Mesendoderm (in vitro differentiated cells): ENCODE data around the gene HHIP.

Experiments used
- DNase-seq: peaks from one replicate; pipeline ENCODE4 v3.0.0; 2013
- H2AK5ac ChIP-seq: 2 replicates; pipeline ENCODE4 v1.6.1; 2013; ENCODE audit warnings: low read length, inconsistent platforms
- H2BK120ac ChIP-seq: 2 replicates; pipeline ENCODE4 v1.6.1; 2013; ENCODE audit warnings: low read depth, mild to moderate bottlenecking, low read length, moderate library complexity, mixed read lengths
- H2BK15ac ChIP-seq: replicated peaks from 2 replicates; pipeline ENCODE4 v1.6.1; 2013; ENCODE audit warnings: low read depth, mild to moderate bottlenecking, moderate library complexity
- H2BK5ac ChIP-seq: 2 replicates; pipeline ENCODE4 v1.6.1; 2013; ENCODE audit warnings: low read length, inconsistent platforms
- H3K18ac ChIP-seq: 2 replicates; pipeline ENCODE4 v1.6.1; 2013; ENCODE audit warnings: mild to moderate bottlenecking, low read length, mixed read lengths
- H3K23ac ChIP-seq: one replicate; pipeline ENCODE4 v1.6.1; 2013; ENCODE audit warnings: low read length
- H3K27ac ChIP-seq: 2 replicates; pipeline ENCODE4 v1.5.1; 2013; ENCODE audit warnings: low read depth, mild to moderate bottlenecking, inconsistent platforms, low read length, moderate library complexity
- H3K27me3 ChIP-seq: 2 replicates; pipeline ENCODE4 v1.6.1; 2013; ENCODE audit warnings: low read length, control low read depth, mild to moderate bottlenecking, inconsistent platforms; ENCODE audit not compliant: insufficient read depth, poor library complexity
- H3K36me3 ChIP-seq: 2 replicates; pipeline ENCODE4 v1.6.1; 2013; ENCODE audit warnings: low read length, inconsistent platforms; ENCODE audit not compliant: control insufficient read depth, insufficient read depth
- H3K4ac ChIP-seq: one replicate; pipeline ENCODE4 v1.6.1; 2013; ENCODE audit warnings: low read depth, mild to moderate bottlenecking, low read length, moderate library complexity
- H3K4me1 ChIP-seq: 2 replicates; pipeline ENCODE4 v1.6.1; 2013; ENCODE audit warnings: low read depth, low read length, inconsistent platforms; ENCODE audit not compliant: control insufficient read depth
- H3K4me2 ChIP-seq: 2 replicates; pipeline ENCODE4 v1.6.1; 2013; ENCODE audit warnings: low read length
- H3K4me3 ChIP-seq: 2 replicates; pipeline ENCODE4 v1.5.1; 2013; ENCODE audit warnings: mild to moderate bottlenecking, low read length
- H3K56ac ChIP-seq: one replicate; pipeline ENCODE4 v1.6.1; 2013; ENCODE audit warnings: low read length
- H3K79me1 ChIP-seq: 2 replicates; pipeline ENCODE4 v1.6.1; 2013; ENCODE audit warnings: low read length, inconsistent platforms
- H3K79me2 ChIP-seq: 2 replicates; pipeline ENCODE4 v1.6.1; 2013; ENCODE audit warnings: mild to moderate bottlenecking, low read length; ENCODE audit not compliant: control insufficient read depth, insufficient read depth
- H3K9ac ChIP-seq: 2 replicates; pipeline ENCODE4 v1.6.1; 2013; ENCODE audit warnings: low read length, inconsistent platforms
- H4K5ac ChIP-seq: one replicate; pipeline ENCODE4 v1.6.1; 2013; ENCODE audit warnings: low read length
- H4K8ac ChIP-seq: one replicate; pipeline ENCODE4 v1.6.1; 2013; ENCODE audit warnings: low read depth, mild to moderate bottlenecking, control low read depth, low read length, moderate library complexity
- WGBS: extraction: QIAGEN DNeasy Blood & Tissue Kit; methylation state at CpG from one replicate; pipeline ENCODE4 v1.1.7; 2013; ENCODE audit warnings: low lambda C conversion rate, missing lambda C conversion rate; ENCODE audit not compliant: insufficient coverage; ENCODE audit errors: extremely low coverage; 5-methylcytosine and 5-hydroxymethylcytosine counted together

Gene HHIP

DNA sequence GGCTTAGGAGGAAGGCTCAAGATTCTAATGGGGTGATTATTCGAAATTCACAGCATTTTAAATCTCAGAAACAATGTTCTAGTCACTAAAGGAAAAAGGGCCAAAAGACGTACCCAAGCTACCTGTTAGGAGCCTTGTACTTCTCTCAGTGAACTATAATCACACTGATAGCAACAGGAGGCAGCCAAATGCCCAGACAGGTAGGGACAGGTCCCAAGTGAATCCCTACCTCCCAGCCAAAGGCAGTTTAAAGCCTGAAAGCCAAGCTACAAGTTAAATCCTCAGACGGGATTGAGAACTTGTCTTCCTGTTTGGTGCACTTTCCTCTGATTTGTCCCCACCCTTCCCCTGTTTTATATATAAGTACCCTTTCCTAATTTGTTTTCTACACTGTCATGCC lies 24.3 kb upstream of the HHIP start:
- no peaks in the 10 kb centered on the region for H3K79me2 ChIP-seq
- H3K27me3 ChIP-seq = no peaks in the 10 kb centered on the region
- H3K27ac ChIP-seq = no peak overlapping the region
- no peak for DNase-seq
- H3K4me1 ChIP-seq = no peaks in the 10 kb centered on the region
- no CpG with 5 or more reads among the region's 3 CpGs for WGBS
- H3K79me1 ChIP-seq = no peaks in the 10 kb centered on the region
- no peak overlapping the region for H3K18ac ChIP-seq
- no peak overlapping the region for H2AK5ac ChIP-seq
- no peak overlapping the region for H2BK120ac ChIP-seq
- H3K4me3 ChIP-seq = no peak overlapping the region
- no peak overlapping the region for H3K4me2 ChIP-seq
- no peak overlapping the region for H4K5ac ChIP-seq
- no peak overlapping the region for H4K8ac ChIP-seq
- no peak overlapping the region for H3K9ac ChIP-seq
- no peak overlapping the region for H3K23ac ChIP-seq
- no peak overlapping the region for H3K4ac ChIP-seq
- H3K36me3 ChIP-seq = no peaks in the 10 kb centered on the region
- H2BK5ac ChIP-seq = no peak overlapping the region
- no peak overlapping the region for H3K56ac ChIP-seq
- H2BK15ac ChIP-seq = no peak overlapping the region

- no peak overlapping the region for H3K4ac ChIP-seq
- H3K23ac ChIP-seq = no peak overlapping the region
- no peak overlapping the region for H2BK5ac ChIP-seq
- H3K4me1 ChIP-seq = no peaks in the 10 kb centered on the region
- H3K9ac ChIP-seq = no peak overlapping the region
- no peak overlapping the region for H3K18ac ChIP-seq
- H4K5ac ChIP-seq = no peak overlapping the region
- no peaks in the 10 kb centered on the region for H3K79me1 ChIP-seq
- H2BK120ac ChIP-seq = no peak overlapping the region
- DNase-seq = peak; percentile 4
- no peak overlapping the region for H2BK15ac ChIP-seq
- H3K4me2 ChIP-seq = no peak overlapping the region
- H3K27ac ChIP-seq = no peak overlapping the region
- no CpG with 5 or more reads among the region's 2 CpGs for WGBS
- H3K56ac ChIP-seq = no peak overlapping the region
- no peaks in the 10 kb centered on the region for H3K79me2 ChIP-seq
- no peak overlapping the region for H3K4me3 ChIP-seq
- no peak overlapping the region for H4K8ac ChIP-seq
- H2AK5ac ChIP-seq = no peak overlapping the region
- H3K27me3 ChIP-seq = no peaks in the 10 kb centered on the region
- H3K36me3 ChIP-seq = no peaks in the 10 kb centered on the region
These were observed 18.3 kb upstream of the HHIP start for GRCh38 chr4:144627663-144628076.

- H3K18ac ChIP-seq = no peak overlapping the region
- WGBS = no CpG with 5 or more reads among the region's 6 CpGs
- H3K4ac ChIP-seq = no peak overlapping the region
- H3K27ac ChIP-seq = no peak overlapping the region
- H3K4me3 ChIP-seq = no peak overlapping the region
- H3K56ac ChIP-seq = no peak overlapping the region
- no peak for DNase-seq
- H4K8ac ChIP-seq = no peak overlapping the region
- H2BK120ac ChIP-seq = no peak overlapping the region
- no peaks in the 10 kb centered on the region for H3K27me3 ChIP-seq
- H2BK5ac ChIP-seq = no peak overlapping the region
- H2AK5ac ChIP-seq = no peak overlapping the region
- no peak overlapping the region for H3K9ac ChIP-seq
- no peak overlapping the region for H3K4me2 ChIP-seq
- no peaks in the 10 kb centered on the region for H3K79me2 ChIP-seq
- H3K4me1 ChIP-seq = no peaks in the 10 kb centered on the region
- no peaks in the 10 kb centered on the region for H3K79me1 ChIP-seq
- H3K23ac ChIP-seq = no peak overlapping the region
- no peak overlapping the region for H2BK15ac ChIP-seq
- H4K5ac ChIP-seq = no peak overlapping the region
- no peaks in the 10 kb centered on the region for H3K36me3 ChIP-seq
These were observed 12.7 kb upstream of the HHIP start for GRCh38 chr4:144633215-144633614.

DNA sequence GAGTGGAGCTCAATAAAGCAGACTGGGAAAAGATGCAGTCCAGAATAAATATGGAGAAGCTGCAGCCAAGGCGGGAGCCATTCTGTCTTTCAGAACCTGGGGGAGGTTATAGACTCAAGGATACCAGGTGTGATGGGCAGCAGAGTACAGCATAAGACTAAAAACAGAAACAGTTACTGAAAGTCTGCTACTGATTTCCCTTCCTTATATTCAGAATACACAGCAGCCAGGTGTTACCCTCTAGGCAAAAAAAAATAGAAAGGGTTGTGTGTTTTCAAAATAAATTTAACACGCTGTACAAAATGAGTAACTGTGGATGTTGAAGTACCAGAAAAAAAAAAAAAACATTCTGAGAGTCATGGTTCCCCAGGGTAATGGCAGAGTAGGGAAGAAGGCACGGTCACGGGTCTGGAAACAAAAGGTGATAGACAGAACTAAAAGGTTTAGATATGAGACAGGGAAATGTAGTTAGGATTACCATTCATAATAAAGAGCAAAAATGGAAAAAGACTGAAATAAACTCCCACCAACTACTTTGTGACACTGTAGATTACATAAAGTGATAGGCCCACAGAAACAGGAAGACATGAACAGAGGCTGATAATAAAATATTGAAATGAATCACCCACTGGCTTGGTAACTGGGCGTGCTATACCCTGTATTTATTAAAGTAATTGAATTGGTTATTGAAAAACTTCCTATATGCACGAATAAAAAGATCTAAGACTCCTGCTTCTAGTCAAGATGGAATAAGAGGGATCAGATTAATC lies 10.8 kb upstream of the HHIP start:
- Histone ChIP-seq H4K5ac (no peak overlapping the region), H3K23ac (no peak overlapping the region), H2BK5ac (no peak overlapping the region), H2BK120ac (no peak overlapping the region), H3K18ac (no peak overlapping the region), H3K79me1 (no peaks in the 10 kb centered on the region), H3K4ac (no peak overlapping the region), H2AK5ac (no peak overlapping the region), H3K4me1 (no peaks in the 10 kb centered on the region), H4K8ac (no peak overlapping the region), H3K27me3 (no peaks in the 10 kb centered on the region), H3K56ac (no peak overlapping the region), H3K9ac (no peak overlapping the region), H3K79me2 (no peaks in the 10 kb centered on the region), H3K4me3 (no peak overlapping the region), H3K36me3 (no peaks in the 10 kb centered on the region), H3K4me2 (no peak overlapping the region), H3K27ac (no peak overlapping the region), H2BK15ac (no peak overlapping the region)
- no CpG with 5 or more reads among the region's 6 CpGs for WGBS
- DNase-seq = no peak

DNA sequence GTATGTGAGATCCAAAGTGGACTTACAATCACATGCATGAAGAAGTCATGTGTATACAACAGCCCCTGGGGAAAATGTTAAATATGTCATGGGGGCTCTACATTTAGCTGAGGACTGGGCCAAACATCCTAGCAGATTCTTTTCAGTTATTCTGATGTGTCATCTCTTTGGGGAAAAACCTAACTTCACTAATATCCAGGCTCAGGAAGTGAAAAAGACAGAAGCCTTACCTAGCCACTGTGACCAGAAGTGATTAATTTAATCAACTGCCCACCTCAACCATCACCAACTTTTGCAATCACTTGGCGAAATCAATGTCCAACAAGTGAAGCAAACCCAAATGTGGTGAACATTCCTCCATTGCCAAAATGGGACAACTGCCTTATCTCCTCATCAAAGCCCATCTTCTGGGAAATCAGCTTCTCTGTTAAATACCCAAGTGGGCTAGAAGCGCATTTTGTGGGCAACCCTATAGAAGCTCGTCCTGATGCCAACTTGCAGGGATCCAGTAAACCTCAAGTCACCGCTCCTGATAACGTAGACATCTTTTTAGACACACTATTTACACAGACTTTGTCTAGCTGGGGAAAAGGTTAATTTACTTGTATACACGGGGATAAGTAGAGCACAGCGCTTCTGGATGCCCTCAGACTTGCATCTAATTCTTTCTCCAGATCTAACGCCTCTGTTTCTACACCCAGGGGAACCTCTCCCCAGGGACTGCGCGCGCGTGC lies 1.4 kb upstream of the HHIP start:
- no peak overlapping the region for H3K9ac ChIP-seq
- no peak overlapping the region for H4K8ac ChIP-seq
- no peak overlapping the region for H3K4me2 ChIP-seq
- no peak overlapping the region for H3K56ac ChIP-seq
- no peak overlapping the region for H2BK15ac ChIP-seq
- no peak overlapping the region for H3K23ac ChIP-seq
- H3K36me3 ChIP-seq = no peaks in the 10 kb centered on the region
- no peak overlapping the region for H2AK5ac ChIP-seq
- no peak for DNase-seq
- H3K18ac ChIP-seq = no peak overlapping the region
- no peak overlapping the region for H3K4me3 ChIP-seq
- no peak overlapping the region for H2BK5ac ChIP-seq
- no peak overlapping the region for H4K5ac ChIP-seq
- WGBS = no CpG with 5 or more reads among the region's 12 CpGs
- H3K27me3 ChIP-seq = peaks cover 15% of the 10 kb centered on the region
- no peaks in the 10 kb centered on the region for H3K79me1 ChIP-seq
- H2BK120ac ChIP-seq = no peak overlapping the region
- no peak overlapping the region for H3K4ac ChIP-seq
- H3K4me1 ChIP-seq = no peaks in the 10 kb centered on the region
- no peaks in the 10 kb centered on the region for H3K79me2 ChIP-seq
- no peak overlapping the region for H3K27ac ChIP-seq
